GM18505 (cell line): ENCODE measurements around the gene PDLIM1.

ENCODE experiments used
- ATAC-seq: cut with Tn5 transposase; IDR thresholded peaks from one replicate; pipeline ENCODE4 v1.9.1; 2021; ENCODE audit not compliant: unreplicated experiment
- POLR2A ChIP-seq: IDR thresholded peaks from 4 replicates; pipeline ENCODE4 v1.6.1; 2011; ENCODE audit warnings: borderline replicate concordance; ENCODE audit not compliant: insufficient read depth, insufficient read length; ENCODE audit errors: extremely low read depth

Gene PDLIM1

GRCh38 chr10:95325863-95326262 lies 35.1 kb upstream of the PDLIM1 start:
- ATAC-seq = no peak
- no peak for TF ChIP-seq POLR2A

- no peak for ATAC-seq
Observed at GRCh38 chr10:95324436-95325268, 33.8 kb upstream of the PDLIM1 start.

GRCh38 chr10:95321554-95322301 lies 30.9 kb upstream of the PDLIM1 start:
- ATAC-seq = no peak
- no peak for TF ChIP-seq POLR2A

More at GRCh38 chr10:95324436-95325268, 33.8 kb upstream of the PDLIM1 start:
- no peak for TF ChIP-seq POLR2A

- ATAC-seq = no peak
- TF ChIP-seq POLR2A = no peak
Observed at GRCh38 chr10:95319239-95319638, 28.4 kb upstream of the PDLIM1 start.

- no peak for TF ChIP-seq POLR2A
- no peak for ATAC-seq
Observed at GRCh38 chr10:95315509-95315908, 24.7 kb upstream of the PDLIM1 start.

- TF ChIP-seq POLR2A = no peak
Observed at GRCh38 chr10:95314192-95314918, 23.6 kb upstream of the PDLIM1 start.

GRCh38 chr10:95312986-95313495 lies 22.2 kb upstream of the PDLIM1 start:
- no peak for TF ChIP-seq POLR2A
- no peak for ATAC-seq

More at GRCh38 chr10:95314192-95314918, 23.6 kb upstream of the PDLIM1 start:
- ATAC-seq = no peak

- no peak for TF ChIP-seq POLR2A
- ATAC-seq = no peak
Observed at GRCh38 chr10:95312257-95312656, 21.5 kb upstream of the PDLIM1 start.

GRCh38 chr10:95309958-95310357 lies 19.2 kb upstream of the PDLIM1 start:
- no peak for ATAC-seq
- no peak for TF ChIP-seq POLR2A

GRCh38 chr10:95308389-95309302 lies 17.8 kb upstream of the PDLIM1 start:
- TF ChIP-seq POLR2A = no peak
- ATAC-seq = no peak

GRCh38 chr10:95306851-95307250 lies 16.0 kb upstream of the PDLIM1 start:
- TF ChIP-seq POLR2A = no peak
- no peak for ATAC-seq

- no peak for TF ChIP-seq POLR2A
- no peak for ATAC-seq
Observed at GRCh38 chr10:95306318-95306650, 15.5 kb upstream of the PDLIM1 start.
